Measurements from ENCODE around the gene CLEC20A.

The CLEC20A gene

DNA sequence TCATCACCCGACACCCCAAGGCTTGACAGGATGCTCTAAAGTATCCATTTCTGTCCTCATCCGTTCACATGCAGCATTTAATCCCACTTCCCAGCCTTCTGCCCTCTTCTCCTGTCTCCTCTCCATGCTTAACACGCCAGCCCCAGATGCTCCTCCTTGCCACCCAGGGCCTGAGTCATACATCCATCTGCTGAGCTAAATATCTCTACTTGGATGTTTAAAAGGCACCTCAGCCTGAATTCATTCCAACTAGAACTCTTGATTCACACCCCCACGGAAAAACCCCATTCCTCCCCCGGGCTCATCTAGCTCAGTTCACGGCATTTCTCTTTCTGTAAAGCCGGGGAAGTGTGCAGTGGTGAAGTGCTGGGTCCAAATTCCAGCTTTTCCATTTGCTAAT lies 43.9 kb upstream of the CLEC20A start:
- TF ChIP-seq, protein P1, sequence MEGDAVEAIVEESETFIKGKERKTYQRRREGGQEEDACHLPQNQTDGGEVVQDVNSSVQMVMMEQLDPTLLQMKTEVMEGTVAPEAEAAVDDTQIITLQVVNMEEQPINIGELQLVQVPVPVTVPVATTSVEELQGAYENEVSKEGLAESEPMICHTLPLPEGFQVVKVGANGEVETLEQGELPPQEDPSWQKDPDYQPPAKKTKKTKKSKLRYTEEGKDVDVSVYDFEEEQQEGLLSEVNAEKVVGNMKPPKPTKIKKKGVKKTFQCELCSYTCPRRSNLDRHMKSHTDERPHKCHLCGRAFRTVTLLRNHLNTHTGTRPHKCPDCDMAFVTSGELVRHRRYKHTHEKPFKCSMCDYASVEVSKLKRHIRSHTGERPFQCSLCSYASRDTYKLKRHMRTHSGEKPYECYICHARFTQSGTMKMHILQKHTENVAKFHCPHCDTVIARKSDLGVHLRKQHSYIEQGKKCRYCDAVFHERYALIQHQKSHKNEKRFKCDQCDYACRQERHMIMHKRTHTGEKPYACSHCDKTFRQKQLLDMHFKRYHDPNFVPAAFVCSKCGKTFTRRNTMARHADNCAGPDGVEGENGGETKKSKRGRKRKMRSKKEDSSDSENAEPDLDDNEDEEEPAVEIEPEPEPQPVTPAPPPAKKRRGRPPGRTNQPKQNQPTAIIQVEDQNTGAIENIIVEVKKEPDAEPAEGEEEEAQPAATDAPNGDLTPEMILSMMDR (IDR thresholded peaks at IDR 0.05; ENCODE audit: low read depth, low read length, missing control alignments): no peak
- H3K4me3 ChIP-seq (ENCODE audit: low read depth, low read length): no peak overlapping the region
- no peak for DNase-seq (ENCODE audit: low read depth)

DNA sequence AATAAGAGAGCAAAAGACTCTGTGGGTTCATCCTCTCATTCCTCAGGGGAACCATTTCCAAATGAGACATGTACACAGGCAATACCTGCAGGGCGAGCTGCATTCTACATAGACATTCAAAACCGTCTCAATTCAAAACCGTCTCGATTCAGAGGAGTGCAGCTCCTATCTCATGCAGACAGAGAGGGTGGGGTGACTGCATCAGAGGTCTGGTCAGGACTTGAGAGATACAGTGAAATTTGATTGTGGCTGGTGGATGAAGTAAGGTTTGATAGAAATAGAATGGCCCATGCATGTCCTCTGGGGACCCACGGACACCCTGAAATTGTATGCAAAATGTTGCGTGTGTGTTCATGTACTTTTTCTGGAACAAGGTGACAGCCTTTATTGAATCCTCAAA lies 43.4 kb upstream of the CLEC20A start:
- no peak overlapping the region for H3K4me3 ChIP-seq (ENCODE audit: low read depth, low read length)
- DNase-seq (ENCODE audit: low read depth): no peak
- TF ChIP-seq, protein P1 (IDR thresholded peaks at IDR 0.05; ENCODE audit: low read depth, low read length, missing control alignments): no peak

DNA sequence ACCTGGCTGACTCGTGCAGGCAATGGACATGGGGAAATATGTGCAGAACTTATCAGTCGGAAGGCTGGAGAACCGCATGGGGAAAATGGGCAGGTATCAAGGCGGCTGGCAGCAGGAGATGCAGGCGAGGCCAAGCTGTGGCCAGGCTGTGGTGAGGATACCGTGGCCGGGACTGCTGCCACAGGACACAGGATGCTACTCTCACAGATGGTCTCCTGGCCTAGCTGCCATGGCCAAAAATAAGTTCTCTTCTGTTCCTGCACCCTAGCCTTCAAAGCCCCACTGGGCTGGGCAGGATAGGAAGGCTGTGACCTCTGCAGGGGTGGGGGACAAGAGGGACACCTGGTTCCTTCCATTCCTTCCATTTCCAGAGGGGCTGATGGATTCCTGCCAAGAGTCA lies 42.5 kb upstream of the CLEC20A start:
- TF ChIP-seq, protein P1 (IDR thresholded peaks at IDR 0.05; ENCODE audit: low read depth, low read length, missing control alignments): no peak
- DNase-seq (ENCODE audit: low read depth): no peak
- no peak overlapping the region for H3K4me3 ChIP-seq (ENCODE audit: low read depth, low read length)

DNA sequence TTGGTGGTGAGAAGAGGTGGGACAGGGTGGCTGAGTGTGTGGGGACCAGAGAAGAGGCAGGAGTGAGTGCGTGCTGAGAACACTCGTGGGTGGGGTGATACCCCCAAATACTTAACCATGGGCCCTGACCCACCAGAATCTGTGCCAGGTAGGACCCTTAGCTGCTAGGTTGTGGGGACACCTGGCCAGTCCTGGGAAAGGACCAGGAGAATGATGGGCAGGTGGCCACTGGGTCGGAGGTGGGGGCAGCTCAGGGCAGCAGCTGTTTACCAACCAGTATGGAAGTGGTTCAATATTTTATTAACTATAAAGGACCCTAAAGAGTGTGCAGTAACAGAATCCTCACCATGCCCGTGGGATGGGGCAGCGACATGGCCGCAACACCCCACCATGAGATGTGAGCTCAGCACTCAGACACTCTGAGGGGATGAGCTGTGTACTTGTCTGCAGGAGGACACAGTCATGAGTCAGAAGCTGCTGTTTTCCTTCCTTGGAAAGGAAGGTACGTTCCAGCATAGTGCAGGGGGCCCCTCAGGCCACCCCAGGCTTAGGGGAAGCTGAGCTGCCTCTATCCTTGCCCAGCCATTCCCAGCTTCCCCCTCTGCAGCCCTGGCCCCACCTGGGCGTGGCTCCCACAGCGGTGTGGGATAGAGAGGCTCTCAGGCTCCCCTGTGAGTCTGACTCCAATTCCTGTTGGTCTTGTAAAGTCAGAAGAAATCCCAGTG lies 41.6 kb upstream of the CLEC20A start:
- TF ChIP-seq, protein P1 (IDR thresholded peaks at IDR 0.05; ENCODE audit: low read depth, low read length, missing control alignments): no peak
- DNase-seq (ENCODE audit: low read depth): no peak
- no peak overlapping the region for H3K4me3 ChIP-seq (ENCODE audit: low read depth, low read length)

DNA sequence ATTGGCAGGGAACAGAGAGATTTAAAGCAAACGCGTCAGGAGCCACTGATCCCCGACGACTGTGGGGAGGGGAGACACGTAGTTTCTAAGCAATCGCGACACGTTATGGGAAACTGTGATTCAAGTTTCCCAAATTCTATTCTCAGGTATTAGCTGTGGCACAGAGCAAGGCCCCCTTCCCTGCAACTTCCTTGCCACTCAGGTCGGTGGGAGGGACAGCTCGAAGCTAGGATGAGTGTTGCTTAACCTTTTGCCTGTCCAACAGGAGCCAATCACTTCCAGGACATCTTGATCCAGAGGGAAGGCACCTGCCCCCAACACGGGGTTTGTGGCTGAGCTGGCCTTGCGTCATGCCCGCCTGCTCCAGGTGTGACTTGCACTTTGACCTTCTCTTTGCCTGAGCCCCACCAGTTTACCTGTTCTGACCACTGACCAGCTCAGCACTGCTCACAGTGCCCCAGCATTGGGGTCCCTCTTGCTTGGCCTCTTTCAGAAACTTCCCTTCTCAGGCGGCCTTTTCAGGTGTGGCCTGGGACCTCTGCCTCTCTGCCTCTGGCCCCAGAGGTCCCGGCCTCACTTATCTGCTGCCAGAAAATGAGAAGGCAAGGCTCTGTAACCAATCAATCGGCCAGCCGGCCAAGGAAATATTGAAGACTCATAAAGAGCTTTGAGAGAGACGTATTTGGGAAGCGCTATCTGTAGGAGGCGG lies 40.8 kb upstream of the CLEC20A start:
- no peak for DNase-seq (ENCODE audit: low read depth)
- no peak overlapping the region for H3K4me3 ChIP-seq (ENCODE audit: low read depth, low read length)
- TF ChIP-seq, protein P1 (IDR thresholded peaks at IDR 0.05; ENCODE audit: low read depth, low read length, missing control alignments): no peak

DNA sequence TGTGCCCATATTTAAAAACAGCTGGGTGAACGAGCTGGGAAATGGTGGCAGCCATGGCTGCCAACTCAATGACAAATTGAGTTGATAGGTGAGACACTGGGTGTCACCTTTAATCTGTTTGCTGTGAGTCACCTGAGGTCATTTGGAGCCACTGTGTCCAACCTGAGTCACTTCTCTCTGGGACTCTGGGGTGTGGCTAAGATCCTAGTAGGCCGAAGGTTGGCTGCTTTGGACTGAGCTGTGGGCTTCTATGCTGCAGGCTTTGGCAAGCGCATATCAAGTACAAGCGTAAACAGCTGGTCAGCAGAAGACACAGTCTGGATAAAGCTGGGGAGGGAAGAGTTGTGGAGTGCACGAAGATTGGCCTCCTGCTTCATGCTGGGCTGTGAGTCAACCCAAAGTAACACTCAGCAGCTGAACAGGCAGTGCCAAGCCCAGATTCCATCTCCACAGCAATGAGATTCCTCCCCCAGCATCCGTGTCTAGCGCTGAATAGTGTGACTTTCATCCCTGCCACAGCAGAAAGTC lies 40.1 kb upstream of the CLEC20A start:
- TF ChIP-seq, protein P1 (IDR thresholded peaks at IDR 0.05; ENCODE audit: low read depth, low read length, missing control alignments): no peak
- DNase-seq (ENCODE audit: low read depth): no peak
- H3K4me3 ChIP-seq (ENCODE audit: low read depth, low read length): no peak overlapping the region

Measured in GM12864 (cell line).